Measurements from ENCODE around the gene SMARCA4. TPM values are rescaled to one million over a fixed set of nuclear protein-coding genes. Genes with fewer than 3 reads are reported as not detected.
"Not testable (repeated sequence)": the region's sequence is repeated elsewhere in the genome, so short reads cannot be mapped to it uniquely, and the experiment has no call there.

Gene SMARCA4
- total RNA-seq, 1 donor from 2014 or later = 238 TPM

GRCh38 chr19:11101057-11101456 lies 140.2 kb downstream of the SMARCA4 start:
- no peaks in the 10 kb centered on the region for H3K9me3 Mint-ChIP-seq (ENCODE audit: unreplicated experiment)

DNA sequence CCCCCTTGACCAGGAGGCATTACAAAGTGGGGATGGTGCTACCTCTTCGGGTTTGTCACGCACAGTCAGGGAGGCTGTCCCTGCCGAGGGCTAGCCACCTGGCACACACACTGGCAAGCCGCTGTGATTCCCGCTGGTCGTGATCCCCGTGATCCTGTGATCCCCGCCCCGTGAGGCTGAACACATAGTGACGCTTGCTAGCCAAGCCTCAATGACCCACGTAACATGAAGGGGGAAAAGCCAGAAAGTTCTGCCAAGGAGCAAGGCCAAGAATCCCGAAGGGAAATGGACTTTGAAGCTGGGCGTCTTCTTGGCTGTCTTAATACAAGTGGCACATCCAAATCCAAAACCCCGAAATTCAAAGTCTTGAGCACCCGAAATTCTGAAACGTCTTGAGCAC lies 142.1 kb downstream of the SMARCA4 start:
- no peak overlapping the region for H3K27ac Mint-ChIP-seq (ENCODE audit: unreplicated experiment)
- H3K9me3 Mint-ChIP-seq (ENCODE audit: unreplicated experiment) = no peaks in the 10 kb centered on the region
- H3K4me3 Mint-ChIP-seq (ENCODE audit: unreplicated experiment) = peak overlapping the region; percentile 25
- H3K4me1 Mint-ChIP-seq (ENCODE audit: unreplicated experiment) = peaks cover 8% of the 10 kb centered on the region
- peaks cover 4% of the 10 kb centered on the region for H3K27me3 Mint-ChIP-seq (ENCODE audit: unreplicated experiment)
- DNase-seq (ENCODE audit: low spot score) = no peak
- H3K36me3 Mint-ChIP-seq (ENCODE audit: low read depth, unreplicated experiment) = peaks cover 44% of the 10 kb centered on the region
- no peak for TF ChIP-seq CTCF (IDR thresholded peaks at IDR 0.05; ENCODE audit: unreplicated experiment)

More at GRCh38 chr19:11101057-11101456, 140.2 kb downstream of the SMARCA4 start:
- no peak overlapping the region for H3K27ac Mint-ChIP-seq (ENCODE audit: unreplicated experiment)
- DNase-seq (ENCODE audit: low spot score) = no peak
- no peak overlapping the region for H3K4me3 Mint-ChIP-seq (ENCODE audit: unreplicated experiment)
- TF ChIP-seq CTCF (IDR thresholded peaks at IDR 0.05; ENCODE audit: unreplicated experiment) = no peak
- peaks cover 3% of the 10 kb centered on the region for H3K27me3 Mint-ChIP-seq (ENCODE audit: unreplicated experiment)
- peaks cover 13% of the 10 kb centered on the region for H3K4me1 Mint-ChIP-seq (ENCODE audit: unreplicated experiment)
- H3K36me3 Mint-ChIP-seq (ENCODE audit: low read depth, unreplicated experiment) = peaks cover 42% of the 10 kb centered on the region

GRCh38 chr19:11103667-11104066 lies 142.8 kb downstream of the SMARCA4 start:
- not testable (repeated sequence) for DNase-seq (ENCODE audit: low spot score); H3K9me3 Mint-ChIP-seq (ENCODE audit: unreplicated experiment); H3K27me3 Mint-ChIP-seq (ENCODE audit: unreplicated experiment); H3K4me1 Mint-ChIP-seq (ENCODE audit: unreplicated experiment)
- Mint-ChIP-seq H3K27ac (ENCODE audit: unreplicated experiment) (peak overlapping the region; percentile 40), H3K4me3 (ENCODE audit: unreplicated experiment) (peak overlapping the region; percentile 47), H3K36me3 (ENCODE audit: low read depth, unreplicated experiment) (peaks cover 47% of the 10 kb centered on the region)

- no peak overlapping the region for H3K4me3 Mint-ChIP-seq (ENCODE audit: unreplicated experiment)
- no peak for DNase-seq (ENCODE audit: low spot score)
- peaks cover 9% of the 10 kb centered on the region for H3K27me3 Mint-ChIP-seq (ENCODE audit: unreplicated experiment)
- no peaks in the 10 kb centered on the region for H3K9me3 Mint-ChIP-seq (ENCODE audit: unreplicated experiment)
- H3K27ac Mint-ChIP-seq (ENCODE audit: unreplicated experiment) = no peak overlapping the region
- TF ChIP-seq CTCF (IDR thresholded peaks at IDR 0.05; ENCODE audit: unreplicated experiment) = no peak
- peaks cover 46% of the 10 kb centered on the region for H3K36me3 Mint-ChIP-seq (ENCODE audit: low read depth, unreplicated experiment)
- H3K4me1 Mint-ChIP-seq (ENCODE audit: unreplicated experiment) = peaks cover 3% of the 10 kb centered on the region
Observed at GRCh38 chr19:11105014-11105636, 144.3 kb downstream of the SMARCA4 start.

DNA sequence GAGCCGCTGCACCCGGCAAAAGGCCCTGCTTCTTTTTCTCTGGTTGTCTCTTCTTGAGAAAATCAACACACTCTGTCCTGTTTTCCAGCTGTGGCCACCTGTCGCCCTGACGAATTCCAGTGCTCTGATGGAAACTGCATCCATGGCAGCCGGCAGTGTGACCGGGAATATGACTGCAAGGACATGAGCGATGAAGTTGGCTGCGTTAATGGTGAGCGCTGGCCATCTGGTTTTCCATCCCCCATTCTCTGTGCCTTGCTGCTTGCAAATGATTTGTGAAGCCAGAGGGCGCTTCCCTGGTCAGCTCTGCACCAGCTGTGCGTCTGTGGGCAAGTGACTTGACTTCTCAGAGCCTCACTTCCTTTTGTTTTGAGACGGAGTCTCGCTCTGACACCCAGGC lies 145.6 kb downstream of the SMARCA4 start:
- H3K4me1 Mint-ChIP-seq (ENCODE audit: unreplicated experiment) = no peaks in the 10 kb centered on the region
- DNase-seq (ENCODE audit: low spot score) = no peak
- H3K9me3 Mint-ChIP-seq (ENCODE audit: unreplicated experiment) = no peaks in the 10 kb centered on the region
- H3K4me3 Mint-ChIP-seq (ENCODE audit: unreplicated experiment) = no peak overlapping the region
- TF ChIP-seq CTCF (IDR thresholded peaks at IDR 0.05; ENCODE audit: unreplicated experiment) = no peak
- no peak overlapping the region for H3K27ac Mint-ChIP-seq (ENCODE audit: unreplicated experiment)
- peaks cover 10% of the 10 kb centered on the region for H3K27me3 Mint-ChIP-seq (ENCODE audit: unreplicated experiment)
- peaks cover 49% of the 10 kb centered on the region for H3K36me3 Mint-ChIP-seq (ENCODE audit: low read depth, unreplicated experiment)
